Endothelial cell of hepatic sinusoid (primary cell): Measurements from ENCODE around the gene MBOAT7.

Experiments
- in situ Hi-C: cut with HindIII; loops from 2 replicates; pipeline ENCODE4 v1.10.0; 2017; ENCODE audit warnings: low sequenced_read_pairs

Gene MBOAT7

GRCh38 chr19:54125713-54126112 lies 63.7 kb downstream of the MBOAT7 start:
- in situ Hi-C loops, result no loop called here

GRCh38 chr19:54124393-54124792 lies 65.0 kb downstream of the MBOAT7 start:
- in situ Hi-C loops, result no loop called here

GRCh38 chr19:54123682-54124081 lies 65.7 kb downstream of the MBOAT7 start:
- in situ Hi-C loops, result no loop called here
